Stimulated activated CD4-positive, alpha-beta T cell treated with anti-CD3 and anti-CD28 coated beads, Interleukin-1b, Interleukin-23, amount 100 ng/mL, for 4 hours (primary cell): ENCODE results near the gene CCL3.
"Not testable (repeated sequence)": the region's sequence is repeated elsewhere in the genome, so short reads cannot be mapped to it uniquely, and the experiment has no call there.

ENCODE experiments used
- DNase-seq, 2 donors: peaks; one replicate each; pipeline ENCODE4 v3.0.0-alpha.2; 2020; ENCODE audit warnings: low read depth in 2 of 2

Gene CCL3

DNA sequence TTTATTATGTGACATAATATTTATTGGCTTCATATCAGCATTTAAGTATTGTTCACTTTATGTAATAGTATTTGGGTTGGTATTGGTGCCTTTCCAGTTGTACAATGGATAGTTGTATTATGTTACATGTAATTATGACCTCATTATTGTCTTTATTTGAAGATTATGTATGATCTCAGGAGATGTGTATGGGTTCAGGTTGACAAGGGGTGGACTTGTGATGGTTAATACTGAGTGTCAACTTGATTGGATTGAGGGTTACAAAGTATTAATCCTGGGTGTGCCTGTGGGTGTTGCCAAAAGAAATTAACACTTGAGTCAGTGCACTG, 25.7 kb upstream of the CCL3 start:
- not testable (repeated sequence) for DNase-seq

DNA sequence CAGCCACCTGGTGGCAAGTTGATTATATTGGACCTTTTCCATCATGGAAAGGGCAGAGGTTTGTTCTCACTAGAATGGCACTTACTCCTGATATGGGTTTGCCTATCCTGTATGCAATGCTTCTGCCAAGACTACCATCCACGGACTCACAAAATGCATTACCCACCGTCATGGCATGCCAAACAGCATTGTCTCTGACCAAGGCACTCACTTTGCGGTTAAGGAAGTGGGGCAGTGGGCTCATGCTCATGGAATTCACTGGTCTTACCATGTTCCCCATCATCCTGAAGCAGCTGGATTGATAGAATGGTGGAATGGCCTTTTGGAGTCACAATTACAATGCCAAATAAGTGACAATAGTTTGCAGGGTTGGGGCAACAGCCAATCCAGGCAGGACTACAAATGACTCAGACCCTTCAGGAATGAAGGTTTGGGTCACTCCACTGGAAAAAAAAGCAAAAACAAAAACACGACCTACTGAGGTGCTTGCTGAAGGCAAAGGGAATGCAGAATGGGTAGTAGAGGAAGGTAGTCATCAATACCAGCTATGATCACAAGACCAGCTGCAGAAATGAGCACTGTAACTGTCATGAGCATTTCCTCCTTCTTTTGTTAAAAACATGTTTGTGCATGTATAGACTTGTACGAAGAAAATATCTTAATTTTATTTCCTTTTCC, 25.2 kb upstream of the CCL3 start:
- not testable (repeated sequence) for DNase-seq

- DNase-seq = not testable (repeated sequence)
These were observed 23.2 kb upstream of the CCL3 start for GRCh38 chr17:36113131-36113530.

DNA sequence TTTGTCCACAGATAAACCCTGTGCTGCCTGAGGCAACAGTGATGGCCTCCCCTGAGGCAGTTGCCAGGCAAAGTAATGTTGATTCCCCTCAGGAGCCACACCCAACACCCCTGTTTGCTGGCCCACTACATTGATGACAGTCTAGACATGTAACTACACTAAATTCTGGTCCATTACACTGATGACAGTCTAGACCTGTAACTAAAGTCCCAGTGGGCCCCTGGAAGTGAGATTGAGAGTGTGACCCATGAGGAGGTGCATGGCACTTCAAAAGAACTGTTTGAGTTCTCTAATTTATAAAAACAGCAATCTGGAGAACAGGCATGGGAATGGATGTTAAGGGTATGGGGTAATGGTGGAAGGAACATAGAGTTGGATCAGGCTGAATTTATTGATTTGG, 22.6 kb upstream of the CCL3 start:
- DNase-seq = no peak

DNA sequence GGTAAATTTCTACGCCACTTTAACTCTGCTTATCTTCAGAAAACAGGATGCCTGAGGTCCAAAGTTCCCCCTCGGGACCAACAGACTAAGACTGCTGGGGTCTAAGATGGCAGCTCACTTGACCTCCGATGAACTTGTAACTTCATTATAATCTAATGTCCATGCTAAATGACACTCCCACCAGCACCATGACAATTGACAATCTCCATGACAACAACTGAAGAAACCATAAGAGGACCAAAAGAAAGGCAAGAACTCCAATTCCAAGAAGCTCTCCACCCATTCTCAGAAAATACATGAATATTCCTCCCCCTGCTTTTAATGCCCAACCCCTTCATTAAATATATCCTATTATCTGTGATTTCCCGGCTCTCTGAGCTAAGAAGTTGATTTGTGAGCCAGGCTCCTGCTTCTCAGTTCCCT, 21.1 kb upstream of the CCL3 start:
- DNase-seq = no peak

- not testable (repeated sequence) for DNase-seq
These were observed 18.3 kb upstream of the CCL3 start for GRCh38 chr17:36108265-36108664.

DNA sequence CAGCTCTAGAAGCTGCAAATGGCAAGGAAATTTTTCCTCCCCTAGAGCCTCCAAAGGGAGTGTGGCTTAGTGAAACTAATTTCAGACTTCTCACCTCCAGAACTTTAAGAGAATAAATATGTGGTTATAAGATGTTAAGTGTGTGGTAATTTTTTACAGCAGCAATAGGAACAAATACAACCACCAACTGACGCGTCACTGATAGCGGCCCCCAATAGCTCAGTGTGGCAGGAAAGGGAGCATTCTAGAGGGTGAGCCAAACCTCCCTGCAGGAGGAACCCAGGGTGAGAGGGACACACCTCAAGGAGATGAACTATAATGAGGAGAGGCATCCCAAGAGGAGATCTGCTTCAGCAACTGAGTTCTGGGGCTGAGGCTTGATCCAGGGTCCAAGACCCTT, 17.7 kb upstream of the CCL3 start:
- no peak for DNase-seq

DNA sequence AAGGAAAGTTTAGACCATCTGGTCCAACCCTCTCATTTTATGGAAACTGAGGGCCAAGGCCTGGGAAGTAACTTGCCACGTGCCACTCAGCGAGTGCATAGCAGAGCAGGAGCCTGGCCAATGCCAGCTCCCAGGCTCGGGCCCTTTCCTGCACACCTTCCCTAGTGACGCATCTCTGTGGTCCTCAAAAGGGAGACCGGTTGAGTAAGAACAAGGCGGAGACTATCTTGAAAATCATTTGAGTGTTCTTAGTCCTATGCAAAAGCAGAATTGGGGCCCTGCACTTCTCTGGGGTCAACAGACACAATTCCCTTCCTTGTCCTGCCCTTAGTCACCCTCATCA, 16.5 kb upstream of the CCL3 start:
- no peak for DNase-seq

GRCh38 chr17:36105781-36106492, 16.0 kb upstream of the CCL3 start:
- no peak for DNase-seq

- no peak for DNase-seq
These were observed 14.8 kb upstream of the CCL3 start for GRCh38 chr17:36104701-36105181.

GRCh38 chr17:36104246-36104645, 14.3 kb upstream of the CCL3 start:
- DNase-seq = not testable (repeated sequence)

GRCh38 chr17:36103401-36103975, 13.5 kb upstream of the CCL3 start, which contains the start of gene CCL4:
TSS of gene CCL4 (plus strand) at chr17:36103827. CDS start at chr17:36103906, 79 bp downstream.
- not testable (repeated sequence) for DNase-seq

DNA sequence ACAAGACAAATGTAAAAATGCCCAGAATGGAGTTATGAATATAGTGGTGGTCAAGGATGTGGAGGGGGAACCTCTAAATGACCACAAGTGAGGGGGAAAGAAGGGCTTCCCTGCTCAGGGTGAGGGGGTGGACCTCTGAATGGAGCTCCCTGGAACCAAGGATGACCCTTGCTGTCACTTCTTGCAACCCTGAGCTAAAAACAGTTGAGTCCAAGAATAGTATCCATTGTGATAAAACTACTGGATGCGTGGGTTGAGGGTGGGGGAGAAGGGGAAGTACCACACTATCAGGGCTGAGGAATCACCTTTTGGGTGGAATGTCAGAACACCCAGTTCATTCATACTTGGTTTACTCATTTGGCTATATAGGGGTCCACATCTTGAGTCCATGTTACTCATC, 9.1 kb upstream of the CCL3 start:
- not testable (repeated sequence) for DNase-seq

DNA sequence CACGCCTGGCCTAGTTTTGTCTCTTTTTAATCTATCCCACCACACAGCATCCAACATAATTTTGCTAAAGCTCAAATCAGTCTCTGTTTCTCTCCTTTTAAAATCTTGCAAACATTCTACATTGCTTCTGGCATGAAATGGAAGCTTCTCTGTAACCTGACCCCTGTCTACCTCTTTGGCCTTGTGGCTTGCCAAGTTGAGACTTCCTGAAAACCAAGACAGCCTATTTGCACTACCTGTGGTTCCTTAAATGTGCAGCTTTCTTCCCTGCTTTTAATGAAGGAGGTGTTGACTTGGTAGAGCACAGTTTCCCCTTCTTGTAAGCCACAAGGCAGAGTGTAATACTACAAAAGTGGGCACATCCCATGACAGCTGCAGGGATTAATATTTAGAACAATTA, 6.0 kb upstream of the CCL3 start:
- DNase-seq = no peak

DNA sequence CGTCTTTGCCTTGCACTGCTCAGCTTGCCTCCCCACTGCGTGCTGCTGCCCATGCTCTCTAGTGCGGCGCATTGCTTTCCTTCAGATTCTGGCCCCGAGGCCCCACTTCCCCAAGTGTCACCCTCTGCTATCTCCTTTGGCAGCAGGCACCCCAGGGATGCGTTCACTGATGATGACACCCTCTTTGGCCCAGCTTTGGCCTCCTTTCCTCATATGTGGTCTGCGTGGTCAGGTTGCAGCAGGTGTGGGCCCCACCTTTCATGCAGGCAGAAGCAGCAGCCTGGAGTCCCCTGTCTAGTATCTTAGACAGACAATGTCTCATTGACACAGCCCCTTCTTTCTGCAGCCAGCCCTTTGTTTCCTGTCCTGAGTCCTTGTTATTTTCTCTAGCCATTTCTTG, 4.8 kb upstream of the CCL3 start:
- DNase-seq = no peak

GRCh38 chr17:36094232-36094631, 4.3 kb upstream of the CCL3 start:
- no peak for DNase-seq

- not testable (repeated sequence) for DNase-seq
These were observed 2.8 kb upstream of the CCL3 start for GRCh38 chr17:36092715-36093114.

DNA sequence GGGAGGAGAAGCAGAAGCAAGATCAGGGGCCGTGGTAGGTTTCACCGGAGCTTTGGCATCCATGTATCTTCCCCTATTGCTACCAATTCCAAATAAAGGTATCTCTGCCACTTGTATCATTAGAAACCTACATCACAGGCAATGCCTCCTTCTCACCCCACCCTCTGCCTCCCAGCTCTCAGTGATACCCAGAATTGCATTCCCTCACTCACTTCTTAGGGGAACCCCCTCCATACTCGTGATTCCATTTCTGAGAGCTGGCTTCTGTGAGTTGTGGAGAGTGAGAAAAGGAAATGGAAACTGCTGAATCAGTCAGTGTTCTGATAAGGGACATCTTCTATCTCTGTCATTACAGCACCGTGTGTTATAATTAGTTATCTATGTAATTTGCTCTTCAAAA, 2.3 kb upstream of the CCL3 start:
- DNase-seq = no peak

- no peak for DNase-seq
These were observed 541 bp downstream of the CCL3 start for GRCh38 chr17:36089339-36089865.

DNA sequence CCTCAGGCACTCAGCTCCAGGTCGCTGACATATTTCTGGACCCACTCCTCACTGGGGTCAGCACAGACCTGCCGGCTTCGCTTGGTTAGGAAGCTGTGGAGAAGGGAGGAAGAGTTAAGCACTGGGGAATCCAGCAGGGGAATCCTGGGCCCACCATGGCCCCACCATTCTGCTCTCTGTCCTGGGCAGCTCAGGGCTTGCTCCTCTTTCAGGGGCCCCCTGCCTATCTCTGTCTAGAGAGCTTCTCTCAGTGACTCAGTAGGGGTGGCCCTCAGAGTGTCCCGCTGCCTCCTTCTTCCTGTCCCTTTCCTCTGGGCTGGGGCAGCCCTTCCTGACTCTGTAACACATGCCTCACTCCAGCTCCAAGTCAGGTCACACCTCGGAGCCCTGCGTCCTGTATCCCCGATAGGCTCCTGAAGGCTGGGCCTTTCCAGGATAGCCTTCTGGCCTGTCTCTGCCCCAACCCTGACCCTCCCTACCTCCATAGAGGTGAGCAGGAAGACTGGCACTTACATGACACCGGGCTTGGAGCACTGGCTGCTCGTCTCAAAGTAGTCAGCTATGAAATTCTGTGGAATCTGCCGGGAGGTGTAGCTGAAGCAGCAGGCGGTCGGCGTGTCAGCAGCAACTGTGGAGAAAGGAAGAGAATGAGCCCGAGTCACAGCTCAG, 1.1 kb downstream of the CCL3 start:
- DNase-seq = no peak

- DNase-seq = not testable (repeated sequence)
These were observed 1.9 kb downstream of the CCL3 start for GRCh38 chr17:36087897-36088572.

DNA sequence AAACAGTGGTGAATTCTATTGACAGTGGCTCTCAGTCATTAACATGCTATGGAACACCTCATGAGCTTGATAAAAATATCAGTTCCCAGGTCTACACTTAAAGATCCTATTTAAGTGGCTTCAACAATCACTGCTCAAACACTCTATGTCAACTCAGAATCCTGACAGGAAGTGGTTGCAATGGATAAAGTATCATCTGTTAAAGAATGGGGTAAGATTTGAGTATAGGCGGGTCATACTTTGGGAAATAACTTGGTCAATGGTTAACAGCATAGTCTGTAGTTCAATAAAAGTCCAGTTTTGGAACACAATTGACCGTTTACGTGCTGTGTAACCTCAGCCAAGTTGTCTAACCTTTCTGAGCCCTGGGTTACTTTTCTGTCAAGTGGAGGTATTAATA, 2.5 kb downstream of the CCL3 start:
- not testable (repeated sequence) for DNase-seq
